HepG2 (cell line): Measurements from ENCODE around the gene NEDD4L. TPM values are rescaled to one million over a fixed set of nuclear protein-coding genes. Genes with fewer than 3 reads are reported as not detected.

ENCODE experiments used
- ATM ChIP-seq: fragments of 450-650 bp; IDR thresholded peaks from 2 replicates; pipeline ENCODE4 v1.7.1; 2017; ENCODE audit warnings: mild to moderate bottlenecking, borderline replicate concordance
- DMAP1 ChIP-seq: IDR thresholded peaks from 2 replicates; pipeline ENCODE4 v1.6.1; 2016
- HNF4A ChIP-seq: sonication (generic); formaldehyde crosslinking; IDR thresholded peaks from 2 replicates; pipeline ENCODE4 v1.4.0; 2020; ENCODE audit warnings: missing genetic modification reagents
- MXD1 ChIP-seq: sonication (generic); formaldehyde crosslinking; IDR thresholded peaks from 2 replicates; pipeline ENCODE4 v1.4.0; 2020; ENCODE audit warnings: mild to moderate bottlenecking, missing genetic modification reagents
- RBFOX2 ChIP-seq: fragments of 200-400 bp; formaldehyde crosslinking; IDR thresholded peaks from 2 replicates; pipeline ENCODE4 v1.6.1; 2017; ENCODE audit warnings: low read depth, mild to moderate bottlenecking, low read length
- RFXANK ChIP-seq: IDR thresholded peaks from 2 replicates; pipeline ENCODE4 v1.6.1; 2016
- SP1 ChIP-seq, 2 experiments: fragments of 450-650 bp in 1 of 2; sonication (generic) in 1 of 2; formaldehyde crosslinking in 1 of 2; IDR thresholded peaks; 2 replicates each; pipeline versions ENCODE4 v1.4.0 to v1.6.1; 2016 to 2020; ENCODE audit warnings: missing genetic modification reagents in 1 of 2
- ZBTB1 ChIP-seq: sonication (generic); formaldehyde crosslinking; IDR thresholded peaks from 2 replicates; pipeline ENCODE4 v1.4.0; 2020; ENCODE audit warnings: missing genetic modification reagents, borderline replicate concordance
- ZBTB34 ChIP-seq: sonication (generic); formaldehyde crosslinking; IDR thresholded peaks from 2 replicates; pipeline ENCODE4 v1.8.0; 2022; ENCODE audit warnings: mild to moderate bottlenecking, missing genetic modification reagents
- ZBTB46 ChIP-seq: sonication (generic); formaldehyde crosslinking; IDR thresholded peaks from 2 replicates; pipeline ENCODE4 v1.4.0; 2020; ENCODE audit warnings: mild to moderate bottlenecking, missing genetic modification reagents, borderline replicate concordance
- ZFP36L2 ChIP-seq: sonication (generic); formaldehyde crosslinking; IDR thresholded peaks from 2 replicates; pipeline ENCODE4 v1.4.0; 2020; ENCODE audit warnings: missing genetic modification reagents
- ZFYVE20 ChIP-seq: sonication (generic); formaldehyde crosslinking; IDR thresholded peaks from 2 replicates; pipeline ENCODE4 v1.8.0; 2023; ENCODE audit warnings: low read depth, mild to moderate bottlenecking, moderate library complexity, missing genetic modification reagents, borderline replicate concordance
- ZNF142 ChIP-seq: sonication (generic); formaldehyde crosslinking; IDR thresholded peaks from 2 replicates; pipeline ENCODE4 v1.4.0; 2020; ENCODE audit warnings: missing genetic modification reagents
- ZNF451 ChIP-seq: sonication (generic); formaldehyde crosslinking; IDR thresholded peaks from 2 replicates; pipeline ENCODE4 v1.5.0; 2020; ENCODE audit warnings: mild to moderate bottlenecking, missing genetic modification reagents
- ZNF512 ChIP-seq: sonication (generic); formaldehyde crosslinking; IDR thresholded peaks from 2 replicates; pipeline ENCODE4 v1.4.0; 2020; ENCODE audit warnings: mild to moderate bottlenecking, missing genetic modification reagents
- ZNF547 ChIP-seq: sonication (generic); formaldehyde crosslinking; IDR thresholded peaks from 2 replicates; pipeline ENCODE4 v1.5.1; 2020; ENCODE audit warnings: mild to moderate bottlenecking, missing genetic modification reagents
- ZNF558 ChIP-seq: sonication (generic); formaldehyde crosslinking; IDR thresholded peaks from 2 replicates; pipeline ENCODE4 v1.9.0; 2022; ENCODE audit warnings: mild to moderate bottlenecking, missing genetic modification reagents, borderline replicate concordance
- ZNF713 ChIP-seq: sonication (generic); formaldehyde crosslinking; IDR thresholded peaks from 2 replicates; pipeline ENCODE4 v1.4.0; 2020; ENCODE audit warnings: mild to moderate bottlenecking, missing genetic modification reagents
- polyA plus RNA-seq, 8 experiments: library from polyadenylated mRNA; depleted of rRNA in 3 of 8; stranded (reverse) in 7 of 8; unstranded in 1 of 8; fragments of >200 nt; fragmentation: Illumina TruSeq in 4 of 8; extraction: Trizol in 4 of 8; gene quantifications; 2 replicates each; pipeline versions ENCODE4 v1.2.1 to v1.2.3, GENCODE V29; 2011 to 2016; ENCODE audit warnings: low read depth in 4 of 8, missing spikeins in 1 of 8, mixed read lengths in 1 of 8; ENCODE audit not compliant: insufficient read depth in 1 of 8
- total RNA-seq, 5 experiments: library from RNA; depleted of rRNA; stranded (reverse); fragments of >200 nt; fragmentation: Illumina TruSeq; extraction: Trizol; gene quantifications; 2 replicates each; pipeline ENCODE4 v1.2.3, GENCODE V29; 2016; ENCODE audit warnings: low read depth in 1 of 5

Gene NEDD4L
- total and polyA plus RNA-seq, 2 of the 13 experiments (the other 11 are each of a cell fraction or from before 2014, with no cell fraction given) = 168 to 390 TPM

GRCh38 chr18:58407649-58408407 is 363.8 kb downstream of the NEDD4L start (continued):
- TF ChIP-seq ZBTB34 (CRISPR knock-in tag) (no peak), ZBTB46 (CRISPR knock-in tag) (peak; percentile 85; the same call in 1 of the 2 replicates), ZFYVE20 (CRISPR knock-in tag) (no peak), RBFOX2 (peak; percentile 90), ZNF451 (CRISPR knock-in tag) (no peak), ZNF512 (0 out of 2 replicates have a peak, but pooled peaks have one; percentile 49), HNF4A (CRISPR knock-in tag) (peak; percentile 95), ZNF142 (0 out of 2 replicates have a peak, but pooled peaks have one; percentile 33), DMAP1 (CRISPR knock-in tag) (peak; percentile 53), ZNF558 (peak; percentile 48; the same call in 1 of the 2 replicates), ZFP36L2 (CRISPR knock-in tag) (no peak), MXD1 (no peak), RFXANK (CRISPR knock-in tag) (0 out of 2 replicates have a peak, but pooled peaks have one; percentile 17), ATM (no peak), ZBTB1 (no peak), SP1 (IDR thresholded peaks at IDR 0.05) (no peak), SP1 (CRISPR knock-in tag; IDR thresholded peaks at IDR 0.05) (peak; percentile 12; the same call in 1 of the 2 replicates), ZNF713 (no peak), ZNF547 (CRISPR knock-in tag) (no peak)
